Epithelial cell of prostate (primary cell): ENCODE results near the gene SLC6A15.

Experiments
- DNase-seq: peaks from one replicate; pipeline ENCODE4 v3.0.0-alpha.2; 2011; ENCODE audit warnings: low read depth, low spot score
- H3K27ac ChIP-seq: fragments of 450-650 bp; 2 replicates; pipeline ENCODE4 v1.5.1; 2017; ENCODE audit warnings: mild to moderate bottlenecking

Gene SLC6A15

GRCh38 chr12:84912198-84913128 lies at the start of gene SLC6A15:
TSS of gene SLC6A15 (minus strand) at chr12:84912799. CDS start at chr12:84892120, 20,679 bp downstream.
- H3K27ac ChIP-seq, result peak within 1 kb of the TSS; percentile 54
- DNase-seq, result peak; percentile 50

GRCh38 chr12:84960918-84961317 lies 48.3 kb upstream of the SLC6A15 start:
- H3K27ac ChIP-seq, result no peak overlapping the region
- DNase-seq, result no peak

- no peak overlapping the region for H3K27ac ChIP-seq
- DNase-seq, result no peak
These were observed 42.7 kb upstream of the SLC6A15 start for GRCh38 chr12:84955298-84955697.

GRCh38 chr12:84954415-84954814 lies 41.8 kb upstream of the SLC6A15 start:
- H3K27ac ChIP-seq, result no peak overlapping the region
- no peak for DNase-seq

GRCh38 chr12:84950971-84951546 lies 38.5 kb upstream of the SLC6A15 start:
- H3K27ac ChIP-seq, result no peak overlapping the region
- DNase-seq, result no peak

GRCh38 chr12:84946753-84947152 lies 34.2 kb upstream of the SLC6A15 start:
- DNase-seq, result no peak
- H3K27ac ChIP-seq, result no peak overlapping the region

- no peak overlapping the region for H3K27ac ChIP-seq
- no peak for DNase-seq
These were observed 24.8 kb upstream of the SLC6A15 start for GRCh38 chr12:84937415-84937814.

GRCh38 chr12:84929501-84929900 lies 16.9 kb upstream of the SLC6A15 start:
- no peak overlapping the region for H3K27ac ChIP-seq
- DNase-seq, result no peak

- no peak for DNase-seq
- H3K27ac ChIP-seq, result peak overlapping the region; percentile 8
These were observed 12.4 kb upstream of the SLC6A15 start for GRCh38 chr12:84924981-84925380.

GRCh38 chr12:84922693-84923092 lies 10.1 kb upstream of the SLC6A15 start:
- peak; percentile 85 for DNase-seq

GRCh38 chr12:84920331-84920730 lies 7.7 kb upstream of the SLC6A15 start:
- H3K27ac ChIP-seq, result peak overlapping the region; percentile 77
- DNase-seq, result peak; percentile 80

More at GRCh38 chr12:84922693-84923092, 10.1 kb upstream of the SLC6A15 start:
- peak overlapping the region; percentile 77 for H3K27ac ChIP-seq

GRCh38 chr12:84919271-84919670 lies 6.7 kb upstream of the SLC6A15 start:
- peak overlapping the region; percentile 77 for H3K27ac ChIP-seq
- peak; percentile 75 for DNase-seq

GRCh38 chr12:84913129-84913515 lies 523 bp upstream of the SLC6A15 start:
- H3K27ac ChIP-seq, result peak overlapping the region; percentile 54
- no peak for DNase-seq

GRCh38 chr12:84911271-84912197 lies 1.1 kb downstream of the SLC6A15 start:
- DNase-seq, result no peak
- H3K27ac ChIP-seq, result peak overlapping the region; percentile 54

- peak overlapping the region; percentile 54 for H3K27ac ChIP-seq
- DNase-seq, result no peak
These were observed 1.9 kb downstream of the SLC6A15 start for GRCh38 chr12:84910549-84911241.

GRCh38 chr12:84904051-84904450 lies 8.5 kb downstream of the SLC6A15 start:
- no peak overlapping the region for H3K27ac ChIP-seq
- DNase-seq, result no peak

GRCh38 chr12:84891106-84891838 lies 21.3 kb downstream of the SLC6A15 start:
- no peak overlapping the region for H3K27ac ChIP-seq
- DNase-seq, result no peak

GRCh38 chr12:84889818-84890217 lies 22.8 kb downstream of the SLC6A15 start:
- no peak for DNase-seq
- H3K27ac ChIP-seq, result no peak overlapping the region

GRCh38 chr12:84888861-84889260 lies 23.7 kb downstream of the SLC6A15 start:
- no peak overlapping the region for H3K27ac ChIP-seq
- DNase-seq, result no peak
